PC-9 (cell line): Measurements from ENCODE around the gene UVRAG. TPM values are rescaled to one million over a fixed set of nuclear protein-coding genes. Genes with fewer than 3 reads are reported as not detected.

Experiments
- BruUV-seq: library from RNA; stranded (reverse); fragments of 400-500 nt; replicated peaks from 2 replicates; lab custom pipeline; 2021; lab: Mats Ljungman, UMichigan
- CTCF ChIA-PET: fragments of 300-600 bp; sonication (Branson Sonifier 250); formaldehyde crosslinking; loops from one replicate; lab custom pipeline; 2022; ENCODE audit warnings: antibody characterized with exemption; lab: Charles Lee
- POLR2A ChIA-PET: fragments of 300-600 bp; sonication (Branson Sonifier 250); formaldehyde crosslinking; loops from one replicate; lab custom pipeline; 2022; ENCODE audit warnings: antibody characterized with exemption; ENCODE audit not compliant: unreplicated experiment; lab: Charles Lee
- DNase-seq, 2 experiments: peaks; one replicate each; pipeline versions ENCODE4 v3.0.0 to v3.0.0-alpha.2; 2015 to 2022; ENCODE audit warnings: mixed read lengths in 1 of 2
- H2AFZ ChIP-seq: fragments of 200-600 bp; sonication (generic); 2 replicates; pipeline ENCODE4 v1.8.1; 2017; ENCODE audit warnings: antibody characterized with exemption
- H3F3A ChIP-seq: fragments of 200-600 bp; sonication (generic); 2 replicates; pipeline ENCODE4 v1.8.1; 2017; ENCODE audit warnings: antibody characterized with exemption, mild to moderate bottlenecking, low read depth; ENCODE audit not compliant: insufficient read depth
- H3K27ac ChIP-seq: fragments of 200-600 bp; sonication (generic); 2 replicates; pipeline ENCODE4 v1.6.1; 2016; ENCODE audit warnings: mixed run types
- H3K27me3 ChIP-seq: fragments of 200-600 bp; sonication (generic); 2 replicates; pipeline ENCODE4 v1.6.1; 2016; ENCODE audit warnings: low read depth, mixed run types; ENCODE audit not compliant: insufficient read depth
- H3K36me3 ChIP-seq: fragments of 200-600 bp; sonication (generic); 2 replicates; pipeline ENCODE4 v1.6.1; 2016; ENCODE audit warnings: low read depth, mixed run types
- H3K4me1 ChIP-seq: fragments of 200-600 bp; sonication (generic); replicated peaks from 2 replicates; pipeline ENCODE4 v1.6.1; 2016; ENCODE audit warnings: mixed run types; ENCODE audit not compliant: insufficient read depth
- H3K4me2 ChIP-seq: fragments of 200-600 bp; sonication (generic); 2 replicates; pipeline ENCODE4 v1.6.1; 2017; ENCODE audit warnings: mixed run types
- H3K4me3 ChIP-seq: fragments of 200-600 bp; sonication (generic); 2 replicates; pipeline ENCODE4 v1.6.1; 2016; ENCODE audit warnings: mixed run types
- H3K79me2 ChIP-seq: fragments of 200-600 bp; sonication (generic); 2 replicates; pipeline ENCODE4 v1.6.1; 2017; ENCODE audit warnings: low read depth, mixed run types
- H3K9me2 ChIP-seq: fragments of 200-600 bp; sonication (generic); 2 replicates; pipeline ENCODE4 v1.8.1; 2017; ENCODE audit warnings: mild to moderate bottlenecking; ENCODE audit not compliant: insufficient read depth
- H3K9me3 ChIP-seq: fragments of 200-600 bp; sonication (generic); 2 replicates; pipeline ENCODE4 v1.8.1; 2016; ENCODE audit warnings: low read depth; ENCODE audit not compliant: insufficient read depth
- H4K20me1 ChIP-seq: fragments of 200-600 bp; sonication (generic); 2 replicates; pipeline ENCODE4 v1.8.1; 2017; ENCODE audit not compliant: insufficient read depth
- CTCF ChIP-seq: fragments of 200-600 bp; sonication (generic); conservative IDR thresholded peaks from 2 replicates; pipeline ENCODE4 v1.6.1; 2017; ENCODE audit warnings: mixed run types, antibody characterized with exemption, mild to moderate bottlenecking, moderate library complexity
- EZH2 ChIP-seq: fragments of 200-600 bp; sonication (generic); IDR thresholded peaks from 2 replicates; pipeline ENCODE4 v1.8.0; 2017; ENCODE audit warnings: antibody characterized with exemption, low read depth
- intact Hi-C: fragments of 100-400 bp; cut with micrococcal nuclease; formaldehyde crosslinking; loops from one replicate; pipeline ENCODE4 v1.10.0; 2022; ENCODE audit not compliant: unreplicated experiment
- total RNA-seq: library from RNA; stranded (reverse); gene quantifications from 2 replicates; pipeline ENCODE4 v1.2.3, GENCODE V29; 2021

Gene UVRAG
- total RNA-seq, 1 experiment from 2014 or later, result 20.4 TPM

- Histone ChIP-seq H3K4me1 (no peaks in the 10 kb centered on the region), H2AFZ (no peak overlapping the region), H3K79me2 (no peaks in the 10 kb centered on the region), H3K27me3 (no peaks in the 10 kb centered on the region), H3K9me3 (no peaks in the 10 kb centered on the region), H3K4me2 (no peak overlapping the region), H3F3A (no peaks in the 10 kb centered on the region), H3K27ac (no peak overlapping the region), H4K20me1 (no peaks in the 10 kb centered on the region), H3K4me3 (no peak overlapping the region), H3K9me2 (no peaks in the 10 kb centered on the region), H3K36me3 (no peaks in the 10 kb centered on the region)
- intact Hi-C loops, result no loop called here
- ChIA-PET POLR2A (no interaction called here), CTCF (no interaction called here)
- BruUV-seq, result no TSS peak
- no peak for DNase-seq
- TF ChIP-seq EZH2, result no peak
- TF ChIP-seq CTCF, result no peak
These were observed 374.7 kb downstream of the UVRAG start for GRCh38 chr11:76189682-76190081.

- Histone ChIP-seq H3K9me3 (no peaks in the 10 kb centered on the region), H3K27me3 (no peaks in the 10 kb centered on the region), H3K4me2 (no peak overlapping the region), H3K27ac (no peak overlapping the region), H3K79me2 (no peaks in the 10 kb centered on the region), H2AFZ (no peak overlapping the region), H4K20me1 (no peaks in the 10 kb centered on the region), H3F3A (no peaks in the 10 kb centered on the region), H3K9me2 (no peaks in the 10 kb centered on the region), H3K4me1 (no peaks in the 10 kb centered on the region), H3K36me3 (no peaks in the 10 kb centered on the region), H3K4me3 (no peak overlapping the region)
- ChIA-PET CTCF (no interaction called here), POLR2A (no interaction called here)
- no peak for DNase-seq
- intact Hi-C loops, result no loop called here
- BruUV-seq, result no TSS peak
- TF ChIP-seq CTCF (no peak), EZH2 (no peak)
These were observed 375.4 kb downstream of the UVRAG start for GRCh38 chr11:76190376-76190775.

Other genes with a start within 250 kb of the UVRAG start
- 0.45 TPM in 1 of 2 replicates, not detected in the other for gene MAP6, start 146.2 kb upstream of the UVRAG start, total RNA-seq
- not detected in 2 replicates for gene MOGAT2, start 97.4 kb upstream of the UVRAG start, total RNA-seq
- gene DGAT2, start 46.4 kb upstream of the UVRAG start, total RNA-seq, result 6.5 and 7.1 TPM in 2 replicates